AG09309 (cell line): ENCODE data around the gene CLMP.

ENCODE experiments used
- DNase-seq: peaks from one replicate; pipeline ENCODE4 v3.0.0-alpha.2; 2010; ENCODE audit warnings: low read depth
- H3K4me3 ChIP-seq: 2 replicates; pipeline ENCODE4 v1.5.1; 2011; ENCODE audit warnings: mild to moderate bottlenecking, low read depth, low read length, moderate library complexity; ENCODE audit not compliant: control insufficient read depth
- TF ChIP-seq, protein P1 (sequence below): IDR thresholded peaks from 2 replicates; pipeline ENCODE4 v1.5.1; 2011; ENCODE audit warnings: mild to moderate bottlenecking, low read depth, low read length, inconsistent platforms; ENCODE audit not compliant: insufficient read depth, control insufficient read depth; ENCODE audit errors: missing control alignments

Gene CLMP

DNA sequence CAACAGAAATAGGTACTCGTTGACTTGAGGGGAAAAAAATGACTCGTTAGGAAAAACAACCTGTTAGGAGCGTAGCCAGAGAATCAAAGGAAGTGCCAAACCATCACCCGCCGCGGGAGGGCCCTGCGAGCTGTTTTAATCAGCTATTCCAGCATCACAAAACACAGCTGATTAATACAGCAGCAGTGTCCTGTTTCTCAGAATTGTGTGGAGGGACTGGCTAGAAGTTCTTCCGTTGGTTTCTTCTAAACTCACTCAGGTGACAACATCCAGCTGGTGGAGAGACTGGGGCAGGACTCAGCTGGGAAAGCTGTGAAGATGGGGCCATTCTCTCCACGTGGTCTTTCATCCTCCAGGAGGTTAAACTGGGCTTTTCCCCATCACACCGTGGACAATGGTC, 161.2 kb downstream of the CLMP start:
- TF ChIP-seq, protein P1, sequence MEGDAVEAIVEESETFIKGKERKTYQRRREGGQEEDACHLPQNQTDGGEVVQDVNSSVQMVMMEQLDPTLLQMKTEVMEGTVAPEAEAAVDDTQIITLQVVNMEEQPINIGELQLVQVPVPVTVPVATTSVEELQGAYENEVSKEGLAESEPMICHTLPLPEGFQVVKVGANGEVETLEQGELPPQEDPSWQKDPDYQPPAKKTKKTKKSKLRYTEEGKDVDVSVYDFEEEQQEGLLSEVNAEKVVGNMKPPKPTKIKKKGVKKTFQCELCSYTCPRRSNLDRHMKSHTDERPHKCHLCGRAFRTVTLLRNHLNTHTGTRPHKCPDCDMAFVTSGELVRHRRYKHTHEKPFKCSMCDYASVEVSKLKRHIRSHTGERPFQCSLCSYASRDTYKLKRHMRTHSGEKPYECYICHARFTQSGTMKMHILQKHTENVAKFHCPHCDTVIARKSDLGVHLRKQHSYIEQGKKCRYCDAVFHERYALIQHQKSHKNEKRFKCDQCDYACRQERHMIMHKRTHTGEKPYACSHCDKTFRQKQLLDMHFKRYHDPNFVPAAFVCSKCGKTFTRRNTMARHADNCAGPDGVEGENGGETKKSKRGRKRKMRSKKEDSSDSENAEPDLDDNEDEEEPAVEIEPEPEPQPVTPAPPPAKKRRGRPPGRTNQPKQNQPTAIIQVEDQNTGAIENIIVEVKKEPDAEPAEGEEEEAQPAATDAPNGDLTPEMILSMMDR, result peak; percentile 50
- no peak overlapping the region for H3K4me3 ChIP-seq

DNA sequence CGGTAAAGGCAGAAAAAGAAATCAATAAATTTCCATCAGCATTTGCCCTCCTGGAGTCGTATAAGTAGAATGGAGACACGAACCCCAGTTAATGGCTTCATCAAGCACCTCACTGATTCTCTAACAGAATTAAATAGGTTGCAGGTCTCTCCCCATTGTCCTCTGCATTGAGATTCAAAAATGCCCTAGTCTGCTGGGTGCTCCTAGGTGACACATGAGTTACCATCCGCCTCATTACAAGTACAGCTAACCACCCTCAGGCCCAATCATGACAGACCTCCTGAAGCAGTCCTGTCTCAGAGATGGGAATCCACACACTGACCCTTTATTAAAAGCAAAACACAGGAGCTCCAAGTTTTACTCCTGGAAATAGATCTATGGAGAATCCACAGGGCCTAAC, 164.5 kb downstream of the CLMP start:
- no peak for DNase-seq
- no peak overlapping the region for H3K4me3 ChIP-seq
- TF ChIP-seq, protein P1, result no peak

More for the DNA sequence above, 161.2 kb downstream of the CLMP start:
- no peak for DNase-seq

DNA sequence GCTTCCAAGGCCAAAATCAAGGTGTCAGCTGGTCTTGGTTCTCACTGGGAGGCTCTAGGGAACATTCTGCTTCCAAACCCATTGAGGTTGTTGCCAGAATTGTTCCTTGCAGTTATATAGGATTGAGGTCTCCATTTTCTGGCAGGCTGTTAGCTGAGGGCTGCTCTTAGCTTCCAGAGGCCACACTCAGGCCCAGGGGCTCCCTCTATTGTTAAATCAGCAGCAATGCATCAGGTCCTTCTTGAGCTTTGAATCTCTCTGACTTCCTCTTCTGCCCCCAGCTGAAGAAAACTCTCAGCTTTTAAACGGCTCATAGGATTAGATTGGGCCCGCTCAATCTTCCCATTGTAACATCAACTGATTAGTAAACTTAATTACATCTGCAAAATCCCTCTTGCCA, 174.1 kb downstream of the CLMP start:
- no peak overlapping the region for H3K4me3 ChIP-seq
- DNase-seq, result no peak
- TF ChIP-seq, protein P1, result peak; percentile 77
